ENCODE measurements around the gene GPR153. TPM values are rescaled to one million over a fixed set of nuclear protein-coding genes. Genes with fewer than 3 reads are reported as not detected.

Gene GPR153
- polyA plus RNA-seq, 3 donors, result 0.04 to 0.69 TPM; not detected in 1

DNA sequence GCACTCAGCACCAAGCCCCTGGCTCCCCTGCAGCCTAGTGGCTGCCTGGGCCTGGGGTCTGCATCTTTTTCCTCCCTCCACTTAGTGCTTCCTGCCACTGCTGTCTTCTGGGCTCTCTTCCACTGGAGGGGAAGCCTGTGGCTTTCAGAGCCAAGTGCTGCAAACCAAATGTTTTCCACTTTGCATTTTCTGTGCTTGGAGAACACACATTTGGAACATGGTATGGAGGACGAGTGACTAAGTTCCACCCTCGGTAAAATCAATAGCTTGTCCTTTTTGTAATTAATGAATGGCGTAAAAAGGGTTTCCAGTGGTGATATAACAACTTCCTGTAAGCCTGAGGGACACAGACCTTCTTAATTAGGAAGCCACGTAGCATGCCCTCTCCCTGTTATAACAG lies 10.1 kb upstream of the GPR153 start:
- Histone ChIP-seq H3K4me1 (ENCODE audit: control insufficient read depth in 1 of 2, insufficient read depth in 2 of 2, low read length in 2 of 2) (no peaks in the 10 kb centered on the region), H3K4me3 (replicated peaks in 1 of 3; ENCODE audit: low read depth in 2 of 3, low read length in 3 of 3) (no peak overlapping the region), H3K27me3 (ENCODE audit: control insufficient read depth in 2 of 2, insufficient read depth in 2 of 2, low read length in 2 of 2) (no peaks in the 10 kb centered on the region), H3K9ac (ENCODE audit: insufficient read depth, low read length, poor library complexity, severe bottlenecking) (no peak overlapping the region), H2AFZ (ENCODE audit: insufficient read depth, low read depth, low read length, poor library complexity, severe bottlenecking) (no peak overlapping the region), H4K20me1 (ENCODE audit: insufficient read depth, low read length) (no peaks in the 10 kb centered on the region), H3K4me2 (replicated peaks; ENCODE audit: extremely low read depth, low read length, poor library complexity, severe bottlenecking) (no peak overlapping the region), H3K9me3 (replicated peaks in 1 of 2; ENCODE audit: control insufficient read depth in 1 of 2, insufficient read depth in 1 of 2, low read length in 2 of 2) (no peaks in the 10 kb centered on the region), H3K27ac (ENCODE audit: low read depth in 1 of 2, low read length in 2 of 2) (no peak overlapping the region), H3K79me2 (ENCODE audit: insufficient read depth, low read length) (no peaks in the 10 kb centered on the region), H3K36me3 (replicated peaks in 1 of 2; ENCODE audit: control insufficient read depth in 1 of 2, insufficient read depth in 2 of 2, low read length in 2 of 2) (no peaks in the 10 kb centered on the region)
- no peak overlapping the region for H3K27ac Mint-ChIP-seq
- H3K36me3 Mint-ChIP-seq, result no peaks in the 10 kb centered on the region
- no peaks in the 10 kb centered on the region for H3K9me3 Mint-ChIP-seq
- H3K27me3 Mint-ChIP-seq (ENCODE audit: low read depth in 3 of 3), result no peaks in the 10 kb centered on the region
- intact Hi-C loops (cut with micrococcal nuclease), result no loop called here
- WGBS (ENCODE audit: insufficient coverage), result 55% methylated on average over 3 of the region's 4 CpGs
- TF ChIP-seq, protein P1, sequence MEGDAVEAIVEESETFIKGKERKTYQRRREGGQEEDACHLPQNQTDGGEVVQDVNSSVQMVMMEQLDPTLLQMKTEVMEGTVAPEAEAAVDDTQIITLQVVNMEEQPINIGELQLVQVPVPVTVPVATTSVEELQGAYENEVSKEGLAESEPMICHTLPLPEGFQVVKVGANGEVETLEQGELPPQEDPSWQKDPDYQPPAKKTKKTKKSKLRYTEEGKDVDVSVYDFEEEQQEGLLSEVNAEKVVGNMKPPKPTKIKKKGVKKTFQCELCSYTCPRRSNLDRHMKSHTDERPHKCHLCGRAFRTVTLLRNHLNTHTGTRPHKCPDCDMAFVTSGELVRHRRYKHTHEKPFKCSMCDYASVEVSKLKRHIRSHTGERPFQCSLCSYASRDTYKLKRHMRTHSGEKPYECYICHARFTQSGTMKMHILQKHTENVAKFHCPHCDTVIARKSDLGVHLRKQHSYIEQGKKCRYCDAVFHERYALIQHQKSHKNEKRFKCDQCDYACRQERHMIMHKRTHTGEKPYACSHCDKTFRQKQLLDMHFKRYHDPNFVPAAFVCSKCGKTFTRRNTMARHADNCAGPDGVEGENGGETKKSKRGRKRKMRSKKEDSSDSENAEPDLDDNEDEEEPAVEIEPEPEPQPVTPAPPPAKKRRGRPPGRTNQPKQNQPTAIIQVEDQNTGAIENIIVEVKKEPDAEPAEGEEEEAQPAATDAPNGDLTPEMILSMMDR (IDR thresholded peaks at IDR 0.05), result no peak
- no peak for DNase-seq
- H3K4me1 Mint-ChIP-seq, result no peaks in the 10 kb centered on the region
- no peak overlapping the region for H3K4me3 Mint-ChIP-seq

- H3K4me2 ChIP-seq (replicated peaks; ENCODE audit: extremely low read depth, low read length, poor library complexity, severe bottlenecking), result no peak overlapping the region
- no peaks in the 10 kb centered on the region for H3K4me1 ChIP-seq (ENCODE audit: control insufficient read depth in 1 of 2, insufficient read depth in 2 of 2, low read length in 2 of 2)
- 93% methylated on average over 8 of the region's 8 CpGs for WGBS (ENCODE audit: insufficient coverage)
- H2AFZ ChIP-seq (ENCODE audit: insufficient read depth, low read depth, low read length, poor library complexity, severe bottlenecking), result no peak overlapping the region
- no peak overlapping the region for H3K4me3 ChIP-seq (replicated peaks in 1 of 3; ENCODE audit: low read depth in 2 of 3, low read length in 3 of 3)
- no peaks in the 10 kb centered on the region for H3K36me3 ChIP-seq (replicated peaks in 1 of 2; ENCODE audit: control insufficient read depth in 1 of 2, insufficient read depth in 2 of 2, low read length in 2 of 2)
- no peak for DNase-seq
- Mint-ChIP-seq H3K4me3 (no peak overlapping the region), H3K4me1 (no peaks in the 10 kb centered on the region), H3K36me3 (no peaks in the 10 kb centered on the region), H3K9me3 (no peaks in the 10 kb centered on the region), H3K27me3 (ENCODE audit: low read depth in 3 of 3) (no peaks in the 10 kb centered on the region), H3K27ac (peak overlapping the region in 1 of 7 donors; percentile 46)
- no peaks in the 10 kb centered on the region for H3K27me3 ChIP-seq (ENCODE audit: control insufficient read depth in 2 of 2, insufficient read depth in 2 of 2, low read length in 2 of 2)
- H3K27ac ChIP-seq (ENCODE audit: low read depth in 1 of 2, low read length in 2 of 2), result no peak overlapping the region
- TF ChIP-seq, protein P1 (IDR thresholded peaks at IDR 0.05), result no peak
- no peaks in the 10 kb centered on the region for H3K79me2 ChIP-seq (ENCODE audit: insufficient read depth, low read length)
- H3K9me3 ChIP-seq (replicated peaks in 1 of 2; ENCODE audit: control insufficient read depth in 1 of 2, insufficient read depth in 1 of 2, low read length in 2 of 2), result no peaks in the 10 kb centered on the region
- H3K9ac ChIP-seq (ENCODE audit: insufficient read depth, low read length, poor library complexity, severe bottlenecking), result no peak overlapping the region
- no peaks in the 10 kb centered on the region for H4K20me1 ChIP-seq (ENCODE audit: insufficient read depth, low read length)
- intact Hi-C loops (cut with micrococcal nuclease), result no loop called here
These were observed 9.5 kb upstream of the GPR153 start for GRCh38 chr1:6270401-6270800.

Measured in CD14-positive monocyte (primary cell).